HepG2 (cell line): Measurements from ENCODE around the gene NFS1. TPM values are rescaled to one million over a fixed set of nuclear protein-coding genes. Genes with fewer than 3 reads are reported as not detected.

Experiments used
- HNRNPL ChIP-seq: fragments of 200-400 bp; formaldehyde crosslinking; IDR thresholded peaks from 2 replicates; pipeline ENCODE4 v1.6.1; 2017; ENCODE audit warnings: mild to moderate bottlenecking, low read depth, low read length
- IKZF4 ChIP-seq: sonication (generic); formaldehyde crosslinking; IDR thresholded peaks from 2 replicates; pipeline ENCODE4 v1.5.1; 2020; ENCODE audit warnings: borderline replicate concordance, mild to moderate bottlenecking, low read depth, missing genetic modification reagents; ENCODE audit errors: not compliant biosample characterization
- SMYD3 ChIP-seq: sonication (generic); formaldehyde crosslinking; IDR thresholded peaks from 2 replicates; pipeline ENCODE4 v1.8.1; 2023; ENCODE audit warnings: mild to moderate bottlenecking, missing genetic modification reagents
- ZMYM3 ChIP-seq: sonication (generic); formaldehyde crosslinking; IDR thresholded peaks from 2 replicates; pipeline ENCODE4 v1.5.1; 2020; ENCODE audit warnings: mild to moderate bottlenecking, missing genetic modification reagents
- ZNF274 ChIP-seq: sonication (generic); formaldehyde crosslinking; IDR thresholded peaks from 2 replicates; pipeline ENCODE4 v1.5.1; 2020; ENCODE audit warnings: mild to moderate bottlenecking, missing genetic modification reagents
- ZNF652 ChIP-seq: IDR thresholded peaks from 2 replicates; pipeline ENCODE4 v1.6.1; 2016; ENCODE audit warnings: low read depth, borderline replicate concordance
- polyA plus RNA-seq, 8 experiments: library from polyadenylated mRNA; depleted of rRNA in 3 of 8; stranded (reverse) in 7 of 8; unstranded in 1 of 8; fragments of >200 nt; fragmentation: Illumina TruSeq in 4 of 8; extraction: Trizol in 4 of 8; gene quantifications; 2 replicates each; pipeline versions ENCODE4 v1.2.1 to v1.2.3, GENCODE V29; 2011 to 2016; ENCODE audit warnings: low read depth in 4 of 8, missing spikeins in 1 of 8, mixed read lengths in 1 of 8; ENCODE audit not compliant: insufficient read depth in 1 of 8
- total RNA-seq, 5 experiments: library from RNA; depleted of rRNA; stranded (reverse); fragments of >200 nt; fragmentation: Illumina TruSeq; extraction: Trizol; gene quantifications; 2 replicates each; pipeline ENCODE4 v1.2.3, GENCODE V29; 2016; ENCODE audit warnings: low read depth in 1 of 5
- TF ChIP-seq, protein P1 (sequence below): sonication (generic); formaldehyde crosslinking; IDR thresholded peaks from 2 replicates; pipeline ENCODE4 v1.5.0; 2020; ENCODE audit warnings: mild to moderate bottlenecking, missing genetic modification reagents, borderline replicate concordance
- TF ChIP-seq, protein P2 (sequence below): sonication (generic); formaldehyde crosslinking; IDR thresholded peaks from 2 replicates; pipeline ENCODE4 v1.4.0; 2020; ENCODE audit warnings: missing genetic modification reagents, mild to moderate bottlenecking, borderline replicate concordance
- TF ChIP-seq, protein P3 (sequence below): sonication (generic); formaldehyde crosslinking; IDR thresholded peaks from 2 replicates; pipeline ENCODE4 v1.4.0; 2020; ENCODE audit warnings: low read depth, mild to moderate bottlenecking, missing genetic modification reagents
- TF ChIP-seq, protein P4 (sequence below): sonication (generic); formaldehyde crosslinking; IDR thresholded peaks from 2 replicates; pipeline ENCODE4 v1.4.0; 2020; ENCODE audit warnings: missing genetic modification reagents, mild to moderate bottlenecking, borderline replicate concordance
- TF ChIP-seq, protein P5 (sequence below): sonication (generic); formaldehyde crosslinking; conservative IDR thresholded peaks from 2 replicates; pipeline ENCODE4 v1.4.0; 2020; ENCODE audit warnings: missing genetic modification reagents
- TF ChIP-seq, protein P6 (sequence below): sonication (generic); formaldehyde crosslinking; conservative IDR thresholded peaks from 2 replicates; pipeline ENCODE4 v1.4.0; 2020; ENCODE audit warnings: missing genetic modification reagents

NFS1 gene
- total and polyA plus RNA-seq, 2 of the 13 experiments (the other 11 are each of a cell fraction or from before 2014, with no cell fraction given), result 65.9 to 88.1 TPM

DNA sequence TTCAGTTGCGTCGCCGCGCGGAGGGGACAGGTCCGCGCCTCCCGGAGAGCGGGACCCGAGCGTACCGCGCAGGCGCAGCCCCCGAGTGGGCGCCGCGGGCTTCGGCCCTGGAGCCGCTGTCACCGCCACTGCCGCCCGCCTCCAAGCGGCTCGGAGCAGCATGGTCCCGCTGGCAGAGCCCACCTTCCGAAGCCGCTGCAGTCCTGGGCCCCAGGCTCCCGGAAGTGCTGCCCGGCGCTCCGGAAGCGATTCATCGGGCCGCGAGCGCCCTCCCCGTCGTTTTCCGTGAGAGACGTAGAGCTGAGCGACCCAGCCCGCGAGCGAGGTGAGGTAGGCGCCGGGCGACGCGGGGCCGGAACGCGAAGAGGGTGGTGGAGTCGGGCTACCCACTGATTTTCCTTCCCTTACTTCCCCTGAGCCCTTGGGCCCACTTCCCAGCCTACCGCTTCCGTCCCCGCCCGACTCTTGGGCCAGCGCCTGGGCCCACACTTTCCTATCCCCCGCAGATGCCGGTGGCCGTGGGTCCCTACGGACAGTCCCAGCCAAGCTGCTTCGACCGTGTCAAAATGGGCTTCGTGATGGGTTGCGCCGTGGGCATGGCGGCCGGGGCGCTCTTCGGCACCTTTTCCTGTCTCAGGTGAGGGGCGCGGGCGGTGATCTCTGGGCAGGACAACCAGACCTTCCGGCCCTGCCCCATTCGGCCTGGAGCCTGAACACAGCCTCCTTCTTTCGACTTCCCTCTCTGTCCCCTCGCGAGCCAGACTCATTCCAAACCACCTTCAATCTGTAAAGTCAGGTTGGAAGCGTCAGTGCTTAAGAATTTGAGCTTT is at the start of gene NFS1, which contains the start of gene ROMO1 (continued):
- TF ChIP-seq, protein P1, sequence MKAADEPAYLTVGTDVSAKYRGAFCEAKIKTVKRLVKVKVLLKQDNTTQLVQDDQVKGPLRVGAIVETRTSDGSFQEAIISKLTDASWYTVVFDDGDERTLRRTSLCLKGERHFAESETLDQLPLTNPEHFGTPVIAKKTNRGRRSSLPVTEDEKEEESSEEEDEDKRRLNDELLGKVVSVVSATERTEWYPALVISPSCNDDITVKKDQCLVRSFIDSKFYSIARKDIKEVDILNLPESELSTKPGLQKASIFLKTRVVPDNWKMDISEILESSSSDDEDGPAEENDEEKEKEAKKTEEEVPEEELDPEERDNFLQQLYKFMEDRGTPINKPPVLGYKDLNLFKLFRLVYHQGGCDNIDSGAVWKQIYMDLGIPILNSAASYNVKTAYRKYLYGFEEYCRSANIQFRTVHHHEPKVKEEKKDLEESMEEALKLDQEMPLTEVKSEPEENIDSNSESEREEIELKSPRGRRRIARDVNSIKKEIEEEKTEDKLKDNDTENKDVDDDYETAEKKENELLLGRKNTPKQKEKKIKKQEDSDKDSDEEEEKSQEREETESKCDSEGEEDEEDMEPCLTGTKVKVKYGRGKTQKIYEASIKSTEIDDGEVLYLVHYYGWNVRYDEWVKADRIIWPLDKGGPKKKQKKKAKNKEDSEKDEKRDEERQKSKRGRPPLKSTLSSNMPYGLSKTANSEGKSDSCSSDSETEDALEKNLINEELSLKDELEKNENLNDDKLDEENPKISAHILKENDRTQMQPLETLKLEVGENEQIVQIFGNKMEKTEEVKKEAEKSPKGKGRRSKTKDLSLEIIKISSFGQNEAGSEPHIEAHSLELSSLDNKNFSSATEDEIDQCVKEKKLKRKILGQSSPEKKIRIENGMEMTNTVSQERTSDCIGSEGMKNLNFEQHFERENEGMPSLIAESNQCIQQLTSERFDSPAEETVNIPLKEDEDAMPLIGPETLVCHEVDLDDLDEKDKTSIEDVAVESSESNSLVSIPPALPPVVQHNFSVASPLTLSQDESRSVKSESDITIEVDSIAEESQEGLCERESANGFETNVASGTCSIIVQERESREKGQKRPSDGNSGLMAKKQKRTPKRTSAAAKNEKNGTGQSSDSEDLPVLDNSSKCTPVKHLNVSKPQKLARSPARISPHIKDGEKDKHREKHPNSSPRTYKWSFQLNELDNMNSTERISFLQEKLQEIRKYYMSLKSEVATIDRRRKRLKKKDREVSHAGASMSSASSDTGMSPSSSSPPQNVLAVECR (CRISPR knock-in tag), result peak; percentile 99
- TF ChIP-seq, protein P2, sequence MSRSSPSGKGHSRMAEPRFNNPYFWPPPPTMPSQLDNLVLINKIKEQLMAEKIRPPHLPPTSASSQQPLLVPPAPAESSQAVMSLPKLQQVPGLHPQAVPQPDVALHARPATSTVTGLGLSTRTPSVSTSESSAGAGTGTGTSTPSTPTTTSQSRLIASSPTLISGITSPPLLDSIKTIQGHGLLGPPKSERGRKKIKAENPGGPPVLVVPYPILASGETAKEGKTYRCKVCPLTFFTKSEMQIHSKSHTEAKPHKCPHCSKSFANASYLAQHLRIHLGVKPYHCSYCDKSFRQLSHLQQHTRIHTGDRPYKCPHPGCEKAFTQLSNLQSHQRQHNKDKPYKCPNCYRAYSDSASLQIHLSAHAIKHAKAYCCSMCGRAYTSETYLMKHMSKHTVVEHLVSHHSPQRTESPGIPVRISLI (CRISPR knock-in tag), result peak; percentile 49; the same call in 1 of the 2 replicates
- peak; percentile 99 for TF ChIP-seq ZNF274 (CRISPR knock-in tag)
- TF ChIP-seq, protein P3, sequence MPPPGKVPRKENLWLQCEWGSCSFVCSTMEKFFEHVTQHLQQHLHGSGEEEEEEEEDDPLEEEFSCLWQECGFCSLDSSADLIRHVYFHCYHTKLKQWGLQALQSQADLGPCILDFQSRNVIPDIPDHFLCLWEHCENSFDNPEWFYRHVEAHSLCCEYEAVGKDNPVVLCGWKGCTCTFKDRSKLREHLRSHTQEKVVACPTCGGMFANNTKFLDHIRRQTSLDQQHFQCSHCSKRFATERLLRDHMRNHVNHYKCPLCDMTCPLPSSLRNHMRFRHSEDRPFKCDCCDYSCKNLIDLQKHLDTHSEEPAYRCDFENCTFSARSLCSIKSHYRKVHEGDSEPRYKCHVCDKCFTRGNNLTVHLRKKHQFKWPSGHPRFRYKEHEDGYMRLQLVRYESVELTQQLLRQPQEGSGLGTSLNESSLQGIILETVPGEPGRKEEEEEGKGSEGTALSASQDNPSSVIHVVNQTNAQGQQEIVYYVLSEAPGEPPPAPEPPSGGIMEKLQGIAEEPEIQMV (CRISPR knock-in tag), result no peak; the same call in 1 of the 2 replicates
- TF ChIP-seq, protein P4, sequence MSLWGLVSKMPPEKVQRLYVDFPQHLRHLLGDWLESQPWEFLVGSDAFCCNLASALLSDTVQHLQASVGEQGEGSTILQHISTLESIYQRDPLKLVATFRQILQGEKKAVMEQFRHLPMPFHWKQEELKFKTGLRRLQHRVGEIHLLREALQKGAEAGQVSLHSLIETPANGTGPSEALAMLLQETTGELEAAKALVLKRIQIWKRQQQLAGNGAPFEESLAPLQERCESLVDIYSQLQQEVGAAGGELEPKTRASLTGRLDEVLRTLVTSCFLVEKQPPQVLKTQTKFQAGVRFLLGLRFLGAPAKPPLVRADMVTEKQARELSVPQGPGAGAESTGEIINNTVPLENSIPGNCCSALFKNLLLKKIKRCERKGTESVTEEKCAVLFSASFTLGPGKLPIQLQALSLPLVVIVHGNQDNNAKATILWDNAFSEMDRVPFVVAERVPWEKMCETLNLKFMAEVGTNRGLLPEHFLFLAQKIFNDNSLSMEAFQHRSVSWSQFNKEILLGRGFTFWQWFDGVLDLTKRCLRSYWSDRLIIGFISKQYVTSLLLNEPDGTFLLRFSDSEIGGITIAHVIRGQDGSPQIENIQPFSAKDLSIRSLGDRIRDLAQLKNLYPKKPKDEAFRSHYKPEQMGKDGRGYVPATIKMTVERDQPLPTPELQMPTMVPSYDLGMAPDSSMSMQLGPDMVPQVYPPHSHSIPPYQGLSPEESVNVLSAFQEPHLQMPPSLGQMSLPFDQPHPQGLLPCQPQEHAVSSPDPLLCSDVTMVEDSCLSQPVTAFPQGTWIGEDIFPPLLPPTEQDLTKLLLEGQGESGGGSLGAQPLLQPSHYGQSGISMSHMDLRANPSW (CRISPR knock-in tag), result peak; percentile 98
- TF ChIP-seq ZMYM3, result peak; percentile 75; the same call in 1 of the 2 replicates
- TF ChIP-seq ZNF652, result peak; percentile 71; the same call in 1 of the 2 replicates
- TF ChIP-seq, protein P5, sequence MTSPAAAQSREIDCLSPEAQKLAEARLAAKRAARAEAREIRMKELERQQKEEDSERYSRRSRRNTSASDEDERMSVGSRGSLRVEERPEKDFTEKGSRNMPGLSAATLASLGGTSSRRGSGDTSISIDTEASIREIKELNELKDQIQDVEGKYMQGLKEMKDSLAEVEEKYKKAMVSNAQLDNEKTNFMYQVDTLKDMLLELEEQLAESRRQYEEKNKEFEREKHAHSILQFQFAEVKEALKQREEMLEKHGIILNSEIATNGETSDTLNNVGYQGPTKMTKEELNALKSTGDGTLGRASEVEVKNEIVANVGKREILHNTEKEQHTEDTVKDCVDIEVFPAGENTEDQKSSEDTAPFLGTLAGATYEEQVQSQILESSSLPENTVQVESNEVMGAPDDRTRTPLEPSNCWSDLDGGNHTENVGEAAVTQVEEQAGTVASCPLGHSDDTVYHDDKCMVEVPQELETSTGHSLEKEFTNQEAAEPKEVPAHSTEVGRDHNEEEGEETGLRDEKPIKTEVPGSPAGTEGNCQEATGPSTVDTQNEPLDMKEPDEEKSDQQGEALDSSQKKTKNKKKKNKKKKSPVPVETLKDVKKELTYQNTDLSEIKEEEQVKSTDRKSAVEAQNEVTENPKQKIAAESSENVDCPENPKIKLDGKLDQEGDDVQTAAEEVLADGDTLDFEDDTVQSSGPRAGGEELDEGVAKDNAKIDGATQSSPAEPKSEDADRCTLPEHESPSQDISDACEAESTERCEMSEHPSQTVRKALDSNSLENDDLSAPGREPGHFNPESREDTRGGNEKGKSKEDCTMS (CRISPR knock-in tag), result no peak; the same call in 1 of the 2 replicates
- TF ChIP-seq HNRNPL, result peak; percentile 80
- TF ChIP-seq, protein P6, sequence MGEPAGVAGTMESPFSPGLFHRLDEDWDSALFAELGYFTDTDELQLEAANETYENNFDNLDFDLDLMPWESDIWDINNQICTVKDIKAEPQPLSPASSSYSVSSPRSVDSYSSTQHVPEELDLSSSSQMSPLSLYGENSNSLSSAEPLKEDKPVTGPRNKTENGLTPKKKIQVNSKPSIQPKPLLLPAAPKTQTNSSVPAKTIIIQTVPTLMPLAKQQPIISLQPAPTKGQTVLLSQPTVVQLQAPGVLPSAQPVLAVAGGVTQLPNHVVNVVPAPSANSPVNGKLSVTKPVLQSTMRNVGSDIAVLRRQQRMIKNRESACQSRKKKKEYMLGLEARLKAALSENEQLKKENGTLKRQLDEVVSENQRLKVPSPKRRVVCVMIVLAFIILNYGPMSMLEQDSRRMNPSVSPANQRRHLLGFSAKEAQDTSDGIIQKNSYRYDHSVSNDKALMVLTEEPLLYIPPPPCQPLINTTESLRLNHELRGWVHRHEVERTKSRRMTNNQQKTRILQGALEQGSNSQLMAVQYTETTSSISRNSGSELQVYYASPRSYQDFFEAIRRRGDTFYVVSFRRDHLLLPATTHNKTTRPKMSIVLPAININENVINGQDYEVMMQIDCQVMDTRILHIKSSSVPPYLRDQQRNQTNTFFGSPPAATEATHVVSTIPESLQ (CRISPR knock-in tag), result peak; percentile 91; the same call in 1 of the 2 replicates
- TF ChIP-seq IKZF4 (CRISPR knock-in tag), result peak; percentile 88
- peak; percentile 97 for TF ChIP-seq SMYD3 (CRISPR knock-in tag)
